ENCODE results near the gene DNAH10.

DNA sequence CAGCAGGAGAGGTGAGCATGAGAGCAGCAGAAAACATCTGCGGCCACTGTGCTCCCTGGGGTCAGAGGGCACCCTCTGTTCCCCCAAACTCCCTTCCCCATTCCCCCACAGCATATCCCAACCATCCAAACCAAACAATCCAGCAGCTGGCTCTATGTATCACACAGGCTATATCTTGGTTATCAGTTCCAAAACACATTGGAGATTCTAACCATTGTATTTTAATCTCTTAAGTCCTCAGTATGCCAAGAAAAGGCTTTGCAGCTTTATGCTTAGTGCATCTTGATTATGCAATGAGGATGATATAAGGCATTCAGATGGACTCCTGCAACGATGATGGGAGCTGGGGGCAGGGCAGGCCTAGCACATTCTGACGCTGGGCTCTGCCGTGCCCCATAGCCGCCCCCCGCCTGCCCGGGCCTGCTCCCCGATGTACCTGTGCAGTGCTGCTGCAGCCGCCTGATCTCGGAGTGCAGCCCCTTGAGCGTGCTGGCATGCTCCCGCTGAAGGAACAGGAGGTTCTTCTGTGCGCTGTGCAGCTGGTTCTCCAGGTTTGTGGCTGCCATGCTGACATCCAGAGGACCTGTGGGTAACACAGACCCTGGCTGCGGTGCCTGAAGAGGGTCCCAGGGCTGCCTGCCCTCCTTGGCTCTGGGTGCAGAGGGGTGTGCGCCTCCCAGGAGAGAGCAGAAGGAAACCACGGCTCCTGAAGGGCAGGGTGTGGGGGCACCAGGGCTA lies 181.0 kb downstream of the DNAH10 start:
- TF ChIP-seq, protein P1, sequence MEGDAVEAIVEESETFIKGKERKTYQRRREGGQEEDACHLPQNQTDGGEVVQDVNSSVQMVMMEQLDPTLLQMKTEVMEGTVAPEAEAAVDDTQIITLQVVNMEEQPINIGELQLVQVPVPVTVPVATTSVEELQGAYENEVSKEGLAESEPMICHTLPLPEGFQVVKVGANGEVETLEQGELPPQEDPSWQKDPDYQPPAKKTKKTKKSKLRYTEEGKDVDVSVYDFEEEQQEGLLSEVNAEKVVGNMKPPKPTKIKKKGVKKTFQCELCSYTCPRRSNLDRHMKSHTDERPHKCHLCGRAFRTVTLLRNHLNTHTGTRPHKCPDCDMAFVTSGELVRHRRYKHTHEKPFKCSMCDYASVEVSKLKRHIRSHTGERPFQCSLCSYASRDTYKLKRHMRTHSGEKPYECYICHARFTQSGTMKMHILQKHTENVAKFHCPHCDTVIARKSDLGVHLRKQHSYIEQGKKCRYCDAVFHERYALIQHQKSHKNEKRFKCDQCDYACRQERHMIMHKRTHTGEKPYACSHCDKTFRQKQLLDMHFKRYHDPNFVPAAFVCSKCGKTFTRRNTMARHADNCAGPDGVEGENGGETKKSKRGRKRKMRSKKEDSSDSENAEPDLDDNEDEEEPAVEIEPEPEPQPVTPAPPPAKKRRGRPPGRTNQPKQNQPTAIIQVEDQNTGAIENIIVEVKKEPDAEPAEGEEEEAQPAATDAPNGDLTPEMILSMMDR (IDR thresholded peaks at IDR 0.05): no peak
- TF ChIP-seq EP300 (IDR thresholded peaks at IDR 0.05) (no peak), POLR2A (IDR thresholded peaks at IDR 0.05) (no peak)
